K562 (cell line): ENCODE data around the gene CCDC28B. TPM values are rescaled to one million over a fixed set of nuclear protein-coding genes. Genes with fewer than 3 reads are reported as not detected.

Source experiments
- CTBP1 ChIP-seq: fragments of 450-650 bp; IDR thresholded peaks from 2 replicates; pipeline ENCODE4 v1.6.1; 2016; ENCODE audit warnings: borderline replicate concordance
- CTCFL ChIP-seq: IDR thresholded peaks from 2 replicates; pipeline ENCODE4 v1.6.1; 2011; ENCODE audit warnings: borderline replicate concordance, low read depth, mild to moderate bottlenecking, moderate library complexity, low read length; ENCODE audit not compliant: insufficient read depth, poor library complexity, severe bottlenecking
- FOXO4 ChIP-seq: fragments of 450-650 bp; formaldehyde crosslinking; IDR thresholded peaks from 2 replicates; pipeline ENCODE4 v1.4.0; 2020; ENCODE audit warnings: mild to moderate bottlenecking, moderate library complexity
- MTA3 ChIP-seq: fragments of 450-650 bp; formaldehyde crosslinking; IDR thresholded peaks from 2 replicates; pipeline ENCODE4 v1.6.1; 2017; ENCODE audit warnings: mild to moderate bottlenecking, borderline replicate concordance
- NFXL1 ChIP-seq: fragments of 450-650 bp; formaldehyde crosslinking; IDR thresholded peaks from 2 replicates; pipeline ENCODE4 v1.4.0; 2021; ENCODE audit warnings: mild to moderate bottlenecking
- NR2F6 ChIP-seq: fragments of 450-650 bp; formaldehyde crosslinking; IDR thresholded peaks from 2 replicates; pipeline ENCODE4 v1.4.0; 2020; ENCODE audit warnings: mild to moderate bottlenecking
- RB1 ChIP-seq: fragments of 450-650 bp; IDR thresholded peaks from 2 replicates; pipeline ENCODE4 v1.6.1; 2017; ENCODE audit warnings: low read depth, mild to moderate bottlenecking
- RFX1 ChIP-seq: fragments of 450-650 bp; IDR thresholded peaks from 2 replicates; pipeline ENCODE4 v1.6.1; 2016; ENCODE audit warnings: mild to moderate bottlenecking, moderate library complexity
- SPI1 ChIP-seq: IDR thresholded peaks from 2 replicates; pipeline ENCODE4 v1.6.1; 2011; ENCODE audit warnings: low read depth, low read length, control low read depth, borderline replicate concordance
- ZNF407 ChIP-seq: fragments of 450-650 bp; IDR thresholded peaks from 2 replicates; pipeline ENCODE4 v1.6.1; 2016; ENCODE audit warnings: low read depth
- polyA plus RNA-seq, 8 experiments: library from polyadenylated mRNA; depleted of rRNA in 4 of 8; stranded (reverse) in 5 of 8; unstranded in 3 of 8; fragments of >200 nt; fragmentation: Nextera tagmentation in 2 of 8; fragmentation: Illumina TruSeq in 1 of 8; extraction: Ambion mirVana in 2 of 8; extraction: Trizol in 1 of 8; gene quantifications; 2 replicates each; pipeline versions ENCODE4 v1.2.1 to v1.2.3, GENCODE V29; 2011 to 2014; ENCODE audit warnings: inconsistent platforms in 1 of 8, missing spikeins in 1 of 8
- total RNA-seq, 7 experiments: library from RNA; depleted of rRNA in 6 of 7; stranded (reverse); fragments of >200 nt in 6 of 7; fragmentation: Illumina TruSeq in 2 of 7; extraction: Trizol in 2 of 7; gene quantifications; 2 replicates each; pipeline versions ENCODE4 v1.2.1 to v1.2.3, GENCODE V29; 2011 to 2021; ENCODE audit warnings: low replicate concordance in 1 of 7
- TF ChIP-seq, protein P1 (sequence below): fragments of 250-450 bp; sonication (Bioruptor Pico); IDR thresholded peaks from 2 replicates; pipeline ENCODE4 v1.6.1; 2021; ENCODE audit warnings: mild to moderate bottlenecking

The CCDC28B gene
- total and polyA plus RNA-seq, 9 of the 15 experiments (the other 6 are each of a cell fraction or from before 2014, with no cell fraction given): 5.7 to 54.5 (median 31.7) TPM

DNA sequence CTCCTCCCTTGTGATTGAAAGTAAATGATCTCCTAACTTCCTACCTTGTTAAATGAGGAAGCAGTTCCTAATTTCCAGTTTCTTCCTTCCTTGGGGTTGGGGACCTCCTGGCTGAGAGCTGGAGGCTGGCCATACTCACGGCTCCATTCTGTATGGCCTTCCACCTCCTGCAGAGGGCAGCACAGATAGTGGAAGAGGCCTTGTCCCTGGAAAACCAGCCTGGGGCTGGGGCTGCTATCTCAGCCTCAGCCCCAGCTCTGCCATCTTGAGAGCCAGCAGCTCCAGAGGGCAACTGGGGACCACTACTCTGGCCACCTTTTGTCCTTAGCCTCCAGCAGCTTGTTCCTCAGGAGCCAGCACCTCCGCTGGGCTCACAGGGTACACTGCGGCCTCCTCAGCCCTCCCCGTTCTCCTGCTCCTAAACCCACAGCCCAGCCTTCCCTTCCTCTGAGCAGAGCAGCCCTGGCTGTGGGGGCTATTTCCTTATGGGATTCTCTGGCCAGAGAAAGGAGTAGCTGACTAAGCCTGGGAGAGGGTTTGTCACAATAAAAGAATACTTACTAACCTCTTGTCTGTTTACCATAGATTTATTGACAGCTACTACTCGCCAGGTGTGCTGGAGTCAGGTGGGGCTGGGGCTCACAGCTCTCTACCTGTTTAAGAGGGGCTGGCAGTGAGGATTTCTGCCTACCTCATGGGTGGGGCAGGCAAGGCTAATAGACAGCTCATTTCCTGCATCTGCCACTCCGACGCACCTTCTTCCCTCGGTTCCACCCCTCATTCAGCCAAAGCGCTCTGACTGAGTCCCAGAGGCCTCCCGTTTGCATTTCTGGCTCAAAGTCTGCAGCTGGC is 15.5 kb downstream of the CCDC28B start (continued):
- TF ChIP-seq ZNF407: no peak
- peak; percentile 70; the same call in 1 of the 2 replicates for TF ChIP-seq RB1
- no peak for TF ChIP-seq NR2F6 (CRISPR knock-in tag)
- TF ChIP-seq NFXL1: no peak
- TF ChIP-seq CTCFL: peak; percentile 81
- TF ChIP-seq, protein P1, sequence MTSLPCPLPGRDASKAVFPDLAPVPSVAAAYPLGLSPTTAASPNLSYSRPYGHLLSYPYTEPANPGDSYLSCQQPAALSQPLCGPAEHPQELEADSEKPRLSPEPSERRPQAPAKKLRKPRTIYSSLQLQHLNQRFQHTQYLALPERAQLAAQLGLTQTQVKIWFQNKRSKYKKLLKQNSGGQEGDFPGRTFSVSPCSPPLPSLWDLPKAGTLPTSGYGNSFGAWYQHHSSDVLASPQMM: no peak
- peak; percentile 11; the same call in 1 of the 2 replicates for TF ChIP-seq SPI1
- peak; percentile 43; the same call in 1 of the 2 replicates for TF ChIP-seq MTA3
- no peak for TF ChIP-seq RFX1
- TF ChIP-seq FOXO4 (CRISPR knock-in tag): no peak
- TF ChIP-seq CTBP1: peak; percentile 57; the same call in 1 of the 2 replicates
